Measurements from ENCODE around the gene GPC5. TPM values are rescaled to one million over a fixed set of nuclear protein-coding genes. Genes with fewer than 3 reads are reported as not detected.

The GPC5 gene
- total and polyA plus RNA-seq, 2 of the 8 experiments (the other 6 are each of a cell fraction or from before 2014, with no cell fraction given), result 0.20 to 0.39 TPM

GRCh38 chr13:91397595-91397994 lies 826 bp upstream of the GPC5 start:
- WGBS, 2 experiments (ENCODE audit: extremely low coverage in 1 of 2, insufficient coverage in 1 of 2, insufficient read length in 1 of 2, insufficient replicate concordance in 2 of 2, low coverage in 1 of 2, low lambda C conversion rate in 2 of 2, missing lambda C conversion rate in 1 of 2), result 86% methylated on average over 1 of the region's 1 CpG; no CpG with 5 or more reads in 1 of the 2 experiments
- H3K79me2 ChIP-seq (ENCODE audit: control insufficient read depth in 1 of 2, insufficient read depth in 2 of 2, low read length in 2 of 2), result no peaks in the 10 kb centered on the region
- no peaks in the 10 kb centered on the region for H4K20me1 ChIP-seq (replicated peaks in 1 of 2; ENCODE audit: control insufficient read depth in 1 of 2, insufficient read depth in 2 of 2, low read length in 2 of 2)
- no peak overlapping the region for H2BK15ac ChIP-seq (ENCODE audit: low read length)
- no peak overlapping the region for H3K4ac ChIP-seq (replicated peaks; ENCODE audit: insufficient read length, low read depth, low read length)
- no peak overlapping the region for H3K9ac ChIP-seq (replicated peaks in 1 of 4; ENCODE audit: extremely low read depth in 1 of 4, low read depth in 3 of 4, low read length in 3 of 4)
- H3K4me2 ChIP-seq (ENCODE audit: insufficient read depth in 1 of 2, low read depth in 2 of 2, low read length in 2 of 2), result no peak overlapping the region; a peak in 1 of 4 replicates
- H3K79me1 ChIP-seq (ENCODE audit: low read depth, low read length), result no peaks in the 10 kb centered on the region
- H2AK5ac ChIP-seq (ENCODE audit: low read depth, low read length), result no peak overlapping the region
- no peak overlapping the region for H2BK12ac ChIP-seq (ENCODE audit: low read depth, low read length)
- no peaks in the 10 kb centered on the region for H3K36me3 ChIP-seq (ENCODE audit: control insufficient read depth in 2 of 4, insufficient read depth in 4 of 4, low read length in 3 of 4)
- H3K23me2 ChIP-seq (ENCODE audit: low read depth, low read length), result peaks cover 10% of the 10 kb centered on the region; the same call in 1 of the 2 replicates
- H2BK20ac ChIP-seq (ENCODE audit: low read length), result no peak overlapping the region
- no peak for TF ChIP-seq CTBP2 (IDR thresholded peaks at IDR 0.05; ENCODE audit: borderline replicate concordance, insufficient read depth, insufficient read length, low read length)
- no peak for TF ChIP-seq KDM1A (IDR thresholded peaks at IDR 0.05; ENCODE audit: borderline replicate concordance, low read length)
- TF ChIP-seq ZNF274 (IDR thresholded peaks at IDR 0.05; ENCODE audit: borderline replicate concordance, extremely low read depth, low read length), result no peak
- TF ChIP-seq RBBP5 (IDR thresholded peaks at IDR 0.05; ENCODE audit: borderline replicate concordance, low read depth, low read length), result no peak
- no peak for TF ChIP-seq NANOG (IDR thresholded peaks at IDR 0.05; ENCODE audit: insufficient read depth, low read depth, low read length, poor library complexity, severe bottlenecking)
- no peak overlapping the region for H3K56ac ChIP-seq (replicated peaks; ENCODE audit: insufficient read length, low read depth, low read length)
- no peak overlapping the region for H2AFZ ChIP-seq (ENCODE audit: low read length)
- no peak overlapping the region for H3K23ac ChIP-seq (ENCODE audit: insufficient read length)
- no peak overlapping the region for H3K4me3 ChIP-seq (ENCODE audit: extremely low read depth in 1 of 4, insufficient read depth in 2 of 4, low read depth in 3 of 4, low read length in 4 of 4)
- CTCF ChIA-PET (ENCODE audit: partially characterized antibody), result no interaction called here
- no peak overlapping the region for H3K14ac ChIP-seq (ENCODE audit: insufficient read length)
- no peak overlapping the region for H2BK120ac ChIP-seq (replicated peaks; ENCODE audit: low read depth, low read length)
- no peak overlapping the region for H2BK5ac ChIP-seq (ENCODE audit: low read depth, low read length)
- peaks cover 0 to 1% (median 0%) of the 10 kb centered on the region in 4 experiments; a peak in 3 of 7 replicates for H3K4me1 ChIP-seq (replicated peaks in 1 of 4; ENCODE audit: control insufficient read depth in 3 of 4, insufficient read depth in 4 of 4, low read length in 3 of 4)
- no peak for DNase-seq (ENCODE audit: low read depth in 1 of 2, low spot score in 2 of 2)
- FAIRE-seq, result no peak
- no peak overlapping the region for H4K5ac ChIP-seq (ENCODE audit: insufficient read length, low read depth, low read length)
- no peaks in the 10 kb centered on the region for H3K9me3 ChIP-seq (ENCODE audit: insufficient read depth in 2 of 2, low read depth in 1 of 2, low read length in 1 of 2)
- no peak overlapping the region for H3K18ac ChIP-seq (ENCODE audit: extremely low read depth, low read length)
- no peak overlapping the region for H3K27ac ChIP-seq (ENCODE audit: low read depth, low read length)
- H3K27me3 ChIP-seq (replicated peaks in 1 of 4; ENCODE audit: control insufficient read depth in 3 of 4, extremely low read depth in 1 of 4, insufficient read depth in 3 of 4, low read length in 3 of 4), result peaks cover 13 to 37% (median 21%) of the 10 kb centered on the region in 4 experiments
- H4K91ac ChIP-seq (replicated peaks; ENCODE audit: insufficient read length, low read length), result no peak overlapping the region
- no peak overlapping the region for H4K8ac ChIP-seq (ENCODE audit: extremely low read depth, insufficient read depth, low read length)
- POLR2A ChIA-PET (ENCODE audit: partially characterized antibody), result no interaction called here

Data from H1 (cell line).